T-helper 1 cell treated with Interleukin-12 subunit alpha and Interleukin-12 subunit beta and Interleukin-4 antibody, amounts not matched to agents 30 μg/mL and 1 μg/mL, for 36 hours (primary cell): ENCODE results near the gene TASP1.
"Not testable (repeated sequence)": the region's sequence is repeated elsewhere in the genome, so short reads cannot be mapped to it uniquely, and the experiment has no call there.

Experiments
- H3K27ac Mint-ChIP-seq: one replicate; pipeline ENCODE4 v1.8.0; 2021; ENCODE audit warnings: mild to moderate bottlenecking, mixed read lengths
- H3K27me3 Mint-ChIP-seq: one replicate; pipeline ENCODE4 v1.8.0; 2021; ENCODE audit warnings: low read depth, mixed read lengths
- H3K36me3 Mint-ChIP-seq: one replicate; pipeline ENCODE4 v1.8.0; 2021; ENCODE audit warnings: low read depth, mixed read lengths
- H3K4me1 Mint-ChIP-seq: one replicate; pipeline ENCODE4 v1.8.0; 2021; ENCODE audit warnings: low read depth, mixed read lengths
- H3K4me3 Mint-ChIP-seq: one replicate; pipeline ENCODE4 v1.8.0; 2021; ENCODE audit warnings: mild to moderate bottlenecking, moderate library complexity, mixed read lengths
- H3K9me3 Mint-ChIP-seq: one replicate; pipeline ENCODE4 v1.8.0; 2021; ENCODE audit warnings: mixed read lengths

TASP1 gene

GRCh38 chr20:13665709-13666395 is 27.1 kb upstream of the TASP1 start:
- Mint-ChIP-seq H3K27me3 (peaks cover 3% of the 10 kb centered on the region), H3K9me3 (no peaks in the 10 kb centered on the region), H3K4me1 (no peaks in the 10 kb centered on the region), H3K4me3 (no peak overlapping the region), H3K36me3 (no peaks in the 10 kb centered on the region), H3K27ac (no peak overlapping the region)

GRCh38 chr20:13661070-13661685 is 22.4 kb upstream of the TASP1 start:
- Mint-ChIP-seq H3K36me3 (no peaks in the 10 kb centered on the region), H3K27me3 (no peaks in the 10 kb centered on the region), H3K27ac (no peak overlapping the region), H3K4me1 (no peaks in the 10 kb centered on the region), H3K4me3 (no peak overlapping the region), H3K9me3 (no peaks in the 10 kb centered on the region)

- Mint-ChIP-seq H3K27me3 (peaks cover 3% of the 10 kb centered on the region), H3K4me3 (no peak overlapping the region), H3K27ac (no peak overlapping the region), H3K4me1 (no peaks in the 10 kb centered on the region), H3K9me3 (no peaks in the 10 kb centered on the region), H3K36me3 (no peaks in the 10 kb centered on the region)
Observed at GRCh38 chr20:13659288-13659687, 20.6 kb upstream of the TASP1 start.

GRCh38 chr20:13658060-13658459 is 19.3 kb upstream of the TASP1 start:
- H3K27ac Mint-ChIP-seq, H3K4me3 Mint-ChIP-seq, H3K4me1 Mint-ChIP-seq, H3K27me3 Mint-ChIP-seq, H3K36me3 Mint-ChIP-seq, H3K9me3 Mint-ChIP-seq: not testable (repeated sequence)

- no peak overlapping the region for H3K27ac Mint-ChIP-seq
- no peaks in the 10 kb centered on the region for H3K4me1 Mint-ChIP-seq
- no peaks in the 10 kb centered on the region for H3K9me3 Mint-ChIP-seq
- H3K4me3 Mint-ChIP-seq: no peak overlapping the region
- peaks cover 3% of the 10 kb centered on the region for H3K27me3 Mint-ChIP-seq
- no peaks in the 10 kb centered on the region for H3K36me3 Mint-ChIP-seq
Observed at GRCh38 chr20:13656721-13657368, 18.1 kb upstream of the TASP1 start.

GRCh38 chr20:13654463-13655023 is 15.8 kb upstream of the TASP1 start:
- Mint-ChIP-seq H3K9me3 (no peaks in the 10 kb centered on the region), H3K27me3 (peaks cover 3% of the 10 kb centered on the region), H3K4me3 (no peak overlapping the region), H3K4me1 (no peaks in the 10 kb centered on the region), H3K27ac (no peak overlapping the region), H3K36me3 (no peaks in the 10 kb centered on the region)

- Mint-ChIP-seq H3K36me3 (no peaks in the 10 kb centered on the region), H3K27me3 (peaks cover 3% of the 10 kb centered on the region), H3K4me3 (no peak overlapping the region), H3K4me1 (no peaks in the 10 kb centered on the region), H3K27ac (no peak overlapping the region), H3K9me3 (no peaks in the 10 kb centered on the region)
Observed at GRCh38 chr20:13650474-13650873, 11.7 kb upstream of the TASP1 start.

- Mint-ChIP-seq H3K27ac (no peak overlapping the region), H3K4me3 (no peak overlapping the region), H3K9me3 (no peaks in the 10 kb centered on the region), H3K4me1 (no peaks in the 10 kb centered on the region), H3K36me3 (no peaks in the 10 kb centered on the region), H3K27me3 (peaks cover 10% of the 10 kb centered on the region)
Observed at GRCh38 chr20:13648291-13649228, 9.8 kb upstream of the TASP1 start.

GRCh38 chr20:13644010-13644409 is 5.3 kb upstream of the TASP1 start:
- no peaks in the 10 kb centered on the region for H3K9me3 Mint-ChIP-seq
- H3K4me1 Mint-ChIP-seq: peaks cover 3% of the 10 kb centered on the region
- peaks cover 14% of the 10 kb centered on the region for H3K27me3 Mint-ChIP-seq
- H3K4me3 Mint-ChIP-seq: no peak overlapping the region
- no peaks in the 10 kb centered on the region for H3K36me3 Mint-ChIP-seq
- no peak overlapping the region for H3K27ac Mint-ChIP-seq

GRCh38 chr20:13639150-13639497 is 392 bp upstream of the TASP1 start:
- Mint-ChIP-seq H3K4me3 (peak overlapping the region; percentile 97), H3K9me3 (no peaks in the 10 kb centered on the region), H3K27ac (peak overlapping the region; percentile 70), H3K36me3 (peaks cover 3% of the 10 kb centered on the region), H3K27me3 (peaks cover 8% of the 10 kb centered on the region), H3K4me1 (peaks cover 22% of the 10 kb centered on the region)

GRCh38 chr20:13638162-13638495 is 603 bp downstream of the TASP1 start:
- peak overlapping the region; percentile 70 for H3K27ac Mint-ChIP-seq

GRCh38 chr20:13632431-13632830 is 6.3 kb downstream of the TASP1 start:
- H3K36me3 Mint-ChIP-seq: peaks cover 11% of the 10 kb centered on the region
- H3K9me3 Mint-ChIP-seq: no peaks in the 10 kb centered on the region
- peaks cover 9% of the 10 kb centered on the region for H3K4me1 Mint-ChIP-seq
- no peak overlapping the region for H3K4me3 Mint-ChIP-seq
- H3K27me3 Mint-ChIP-seq: no peaks in the 10 kb centered on the region
- H3K27ac Mint-ChIP-seq: no peak overlapping the region

More at GRCh38 chr20:13638162-13638495, 603 bp downstream of the TASP1 start:
- Mint-ChIP-seq H3K4me1 (peaks cover 22% of the 10 kb centered on the region), H3K9me3 (no peaks in the 10 kb centered on the region), H3K36me3 (peaks cover 3% of the 10 kb centered on the region), H3K27me3 (peaks cover 3% of the 10 kb centered on the region), H3K4me3 (peak overlapping the region; percentile 97)

- H3K36me3 Mint-ChIP-seq: peaks cover 13% of the 10 kb centered on the region
- H3K27ac Mint-ChIP-seq, H3K4me1 Mint-ChIP-seq, H3K27me3 Mint-ChIP-seq, H3K9me3 Mint-ChIP-seq, H3K4me3 Mint-ChIP-seq: not testable (repeated sequence)
Observed at GRCh38 chr20:13627525-13627924, 11.2 kb downstream of the TASP1 start.

- no peak overlapping the region for H3K27ac Mint-ChIP-seq
- H3K4me3 Mint-ChIP-seq: no peak overlapping the region
- no peaks in the 10 kb centered on the region for H3K27me3 Mint-ChIP-seq
- peaks cover 13% of the 10 kb centered on the region for H3K36me3 Mint-ChIP-seq
- H3K9me3 Mint-ChIP-seq: no peaks in the 10 kb centered on the region
- H3K4me1 Mint-ChIP-seq: no peaks in the 10 kb centered on the region
Observed at GRCh38 chr20:13626724-13627123, 12.0 kb downstream of the TASP1 start.
